ENCODE data around the gene RFNG.

GRCh38 chr17:82047379-82047778 lies 4.2 kb downstream of the RFNG start:
- TF ChIP-seq, protein P1, sequence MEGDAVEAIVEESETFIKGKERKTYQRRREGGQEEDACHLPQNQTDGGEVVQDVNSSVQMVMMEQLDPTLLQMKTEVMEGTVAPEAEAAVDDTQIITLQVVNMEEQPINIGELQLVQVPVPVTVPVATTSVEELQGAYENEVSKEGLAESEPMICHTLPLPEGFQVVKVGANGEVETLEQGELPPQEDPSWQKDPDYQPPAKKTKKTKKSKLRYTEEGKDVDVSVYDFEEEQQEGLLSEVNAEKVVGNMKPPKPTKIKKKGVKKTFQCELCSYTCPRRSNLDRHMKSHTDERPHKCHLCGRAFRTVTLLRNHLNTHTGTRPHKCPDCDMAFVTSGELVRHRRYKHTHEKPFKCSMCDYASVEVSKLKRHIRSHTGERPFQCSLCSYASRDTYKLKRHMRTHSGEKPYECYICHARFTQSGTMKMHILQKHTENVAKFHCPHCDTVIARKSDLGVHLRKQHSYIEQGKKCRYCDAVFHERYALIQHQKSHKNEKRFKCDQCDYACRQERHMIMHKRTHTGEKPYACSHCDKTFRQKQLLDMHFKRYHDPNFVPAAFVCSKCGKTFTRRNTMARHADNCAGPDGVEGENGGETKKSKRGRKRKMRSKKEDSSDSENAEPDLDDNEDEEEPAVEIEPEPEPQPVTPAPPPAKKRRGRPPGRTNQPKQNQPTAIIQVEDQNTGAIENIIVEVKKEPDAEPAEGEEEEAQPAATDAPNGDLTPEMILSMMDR (conservative IDR thresholded peaks at IDR 0.05; ENCODE audit: low read depth, low read length), result no peak
- TF ChIP-seq EZH2 (IDR thresholded peaks at IDR 0.05; ENCODE audit: borderline replicate concordance, low read depth, low read length, poor library complexity, severe bottlenecking), result no peak

Data from A673 (cell line).